GM12892 (cell line): ENCODE measurements around the gene COX17.

ENCODE experiments used
- DNase-seq: peaks from one replicate; pipeline ENCODE4 v3.0.0; 2011; ENCODE audit not compliant: insufficient read length
- FAIRE-seq: peaks from 2 replicates; lab custom pipeline; 2011; peaks lifted over from hg19 to GRCh38; lab: Jason Lieb, UNC
- POLR2A ChIP-seq: IDR thresholded peaks from 2 replicates; pipeline ENCODE4 v1.6.1; 2011; ENCODE audit warnings: low read depth, low read length, control low read depth
- POLR2AphosphoS5 ChIP-seq: IDR thresholded peaks from 2 replicates; pipeline ENCODE4 v1.6.1; 2011; ENCODE audit warnings: low read depth, low read length, control low read depth
- TAF1 ChIP-seq: IDR thresholded peaks from 2 replicates; pipeline ENCODE4 v1.6.1; 2011; ENCODE audit warnings: low read depth, mild to moderate bottlenecking, control low read depth, low read length, borderline replicate concordance

Gene COX17

DNA sequence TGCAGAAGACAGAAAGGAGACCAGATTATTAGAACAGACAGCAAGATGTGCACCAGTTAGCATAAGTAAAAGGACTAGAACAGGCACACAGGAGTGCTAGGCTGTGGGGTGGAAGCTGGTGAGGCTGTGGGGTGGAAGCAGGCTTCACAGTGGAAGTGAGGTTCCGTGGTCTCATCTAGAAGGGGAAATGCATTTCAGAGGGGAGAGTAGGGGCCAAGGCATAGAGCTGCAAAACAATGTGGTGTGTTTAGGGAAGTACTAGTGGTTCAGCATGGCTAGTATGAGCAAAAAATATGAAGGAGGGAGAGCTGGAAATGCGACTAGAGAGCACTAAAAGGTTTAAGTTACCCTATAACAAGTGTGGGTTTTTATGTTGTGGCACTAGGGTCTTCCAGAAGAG, 23.3 kb downstream of the COX17 start:
- DNase-seq, result no peak
- TF ChIP-seq TAF1 (no peak), POLR2A (no peak), POLR2AphosphoS5 (no peak)
- FAIRE-seq, result no peak

DNA sequence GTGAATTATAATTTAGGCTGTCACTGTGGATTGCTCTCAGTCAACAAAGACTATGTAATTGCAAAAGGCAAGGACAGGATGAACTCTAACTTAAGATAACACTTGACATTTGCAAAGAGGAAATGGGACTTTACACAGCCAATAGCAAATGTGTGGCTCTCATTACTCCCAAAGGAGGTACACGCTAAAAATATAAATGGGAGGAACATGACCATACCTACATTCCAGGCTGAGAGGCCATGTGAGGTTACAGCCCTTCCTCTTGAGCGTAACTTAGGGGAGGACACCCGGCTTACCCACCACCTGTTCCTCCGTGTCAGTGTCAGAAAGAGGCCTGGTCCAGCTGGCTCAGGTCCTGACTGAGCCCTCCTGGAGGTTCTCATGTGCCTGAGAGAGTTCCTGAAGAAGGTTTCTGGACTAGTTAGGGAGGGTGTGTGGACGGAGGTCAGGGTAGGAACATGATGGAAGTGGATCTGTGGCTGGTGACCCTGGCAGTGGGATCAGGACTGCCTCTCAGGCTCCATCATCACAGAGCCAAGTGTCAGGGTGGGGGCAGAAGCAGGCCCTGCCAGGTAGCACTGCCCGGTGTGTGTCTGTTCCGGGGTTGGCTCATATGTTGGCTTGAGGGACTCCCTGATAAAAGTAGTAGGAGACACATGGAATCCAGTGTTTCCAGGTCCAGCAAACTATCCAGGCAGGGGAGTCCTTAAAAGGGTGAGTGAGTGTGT, 24.7 kb downstream of the COX17 start:
- FAIRE-seq (no peak), DNase-seq (no peak)
- TF ChIP-seq POLR2A, result no peak
- TF ChIP-seq POLR2AphosphoS5, result no peak
- TF ChIP-seq TAF1, result no peak

DNA sequence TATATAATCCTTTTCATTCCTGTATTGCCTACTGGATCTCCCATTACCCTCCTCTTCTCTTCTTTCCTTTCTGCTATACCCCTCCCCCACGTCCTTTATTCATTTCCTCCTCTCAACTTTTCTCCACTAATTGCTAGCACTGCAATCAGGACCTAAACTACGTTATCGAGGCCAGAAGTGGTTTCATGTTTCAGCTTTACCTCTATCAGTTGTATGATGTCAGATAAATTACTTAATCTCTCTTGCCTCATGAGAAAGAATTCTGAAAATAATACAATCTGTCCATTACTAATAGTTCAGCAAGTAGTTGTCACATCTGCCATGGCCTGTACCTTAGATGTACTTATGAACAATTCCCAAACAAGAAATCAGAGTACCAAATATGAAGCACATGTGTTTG, 27.4 kb downstream of the COX17 start:
- no peak for TF ChIP-seq POLR2AphosphoS5
- TF ChIP-seq POLR2A, result no peak
- TF ChIP-seq TAF1, result no peak
- FAIRE-seq, result no peak
- DNase-seq, result no peak

DNA sequence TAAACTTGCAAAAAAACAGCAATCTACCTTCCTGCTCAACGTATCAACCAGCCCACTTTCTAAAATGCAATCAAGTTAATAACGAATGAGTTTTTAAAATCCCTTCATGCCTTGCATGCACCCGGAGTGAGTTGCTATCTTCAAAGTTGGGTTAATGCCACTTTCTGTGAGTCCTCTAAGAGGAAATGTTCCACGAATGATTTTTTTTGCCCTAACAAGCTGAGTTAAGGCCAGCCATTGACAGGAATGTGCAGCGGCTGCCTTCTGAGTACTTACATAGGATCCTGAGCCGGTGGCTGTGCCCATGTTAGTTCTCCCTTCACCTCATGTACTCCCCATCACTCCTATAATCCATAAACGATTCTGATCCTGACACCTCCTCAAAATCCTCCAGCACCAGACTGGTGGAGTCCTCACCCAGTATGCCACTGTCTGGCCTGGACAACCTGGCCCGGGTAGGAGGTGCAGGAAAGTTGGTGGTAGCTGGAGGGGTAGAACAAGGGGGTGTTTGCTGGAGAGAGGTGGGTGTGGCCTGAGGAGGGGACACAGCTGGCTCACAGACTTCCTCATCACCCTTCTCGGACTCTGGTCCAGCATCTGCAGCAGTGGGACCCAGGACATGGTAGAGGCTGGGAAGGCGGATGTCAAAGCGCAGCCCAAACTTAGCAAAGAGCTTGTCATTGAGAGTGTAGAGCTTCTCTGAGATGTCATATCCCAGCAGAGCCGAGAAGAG, 29.2 kb downstream of the COX17 start:
- DNase-seq (no peak), FAIRE-seq (no peak)
- TF ChIP-seq POLR2AphosphoS5 (no peak), TAF1 (no peak)

DNA sequence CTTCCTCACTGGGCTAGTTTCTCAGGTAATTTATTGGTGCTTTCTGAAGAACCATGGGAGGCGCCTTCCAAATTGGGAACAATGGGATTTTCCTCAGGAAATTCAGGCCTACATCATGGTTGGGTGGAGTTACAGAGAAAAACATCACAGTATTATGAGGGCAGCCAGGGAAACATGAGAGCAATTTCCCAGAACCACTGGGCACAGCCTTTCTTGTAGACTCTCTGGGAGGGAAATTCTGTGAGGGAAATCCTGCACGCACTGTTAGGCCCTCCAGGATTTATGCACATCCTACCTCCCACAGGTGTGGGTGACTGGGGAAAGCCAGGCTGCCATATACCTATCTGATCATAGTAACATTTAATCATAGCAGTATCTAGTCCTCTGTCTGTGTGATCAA, 30.0 kb downstream of the COX17 start:
- FAIRE-seq, result no peak
- no peak for DNase-seq
- TF ChIP-seq TAF1 (no peak), POLR2A (no peak)

DNA sequence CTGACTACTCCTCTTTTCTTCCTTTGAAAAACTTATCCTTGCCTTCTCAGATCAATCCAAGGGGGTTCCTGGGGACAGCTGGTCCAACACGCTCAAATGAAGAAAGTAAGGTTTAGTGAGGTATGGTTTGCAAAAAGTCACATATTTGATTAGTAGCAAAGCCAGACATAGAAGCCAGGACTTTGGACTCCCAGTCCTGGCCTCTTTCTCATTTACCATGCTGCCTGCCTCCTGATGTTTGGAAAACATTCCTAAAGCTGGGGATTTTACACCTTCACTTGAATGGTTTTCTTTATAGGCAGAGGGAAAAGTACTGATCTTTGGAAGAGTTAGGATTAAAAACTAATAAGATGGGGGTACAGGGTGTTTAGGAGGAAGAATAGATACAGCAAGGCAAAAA, 31.4 kb downstream of the COX17 start:
- no peak for DNase-seq
- TF ChIP-seq POLR2AphosphoS5 (no peak), POLR2A (no peak), TAF1 (no peak)
- no peak for FAIRE-seq

DNA sequence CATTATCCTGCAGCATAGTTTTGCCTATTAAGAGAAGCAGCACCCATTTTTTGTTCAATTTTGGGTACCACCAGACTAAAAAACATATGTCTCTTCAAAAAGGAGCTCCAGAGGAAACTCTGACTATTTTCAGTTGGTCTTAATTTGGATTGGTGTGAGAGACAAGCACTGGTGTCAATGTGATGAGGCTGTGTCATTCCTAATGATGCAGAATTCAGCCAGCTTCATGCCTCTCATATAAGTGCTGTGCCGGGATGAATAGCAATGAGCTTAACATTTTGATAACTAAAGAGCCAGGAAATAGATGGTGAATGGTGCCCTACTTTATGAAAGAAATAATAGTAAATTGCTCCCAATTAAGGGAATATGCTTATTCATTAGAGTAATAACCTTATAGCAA, 32.7 kb downstream of the COX17 start:
- TF ChIP-seq TAF1 (no peak), POLR2AphosphoS5 (no peak), POLR2A (no peak)
- DNase-seq (no peak), FAIRE-seq (no peak)

DNA sequence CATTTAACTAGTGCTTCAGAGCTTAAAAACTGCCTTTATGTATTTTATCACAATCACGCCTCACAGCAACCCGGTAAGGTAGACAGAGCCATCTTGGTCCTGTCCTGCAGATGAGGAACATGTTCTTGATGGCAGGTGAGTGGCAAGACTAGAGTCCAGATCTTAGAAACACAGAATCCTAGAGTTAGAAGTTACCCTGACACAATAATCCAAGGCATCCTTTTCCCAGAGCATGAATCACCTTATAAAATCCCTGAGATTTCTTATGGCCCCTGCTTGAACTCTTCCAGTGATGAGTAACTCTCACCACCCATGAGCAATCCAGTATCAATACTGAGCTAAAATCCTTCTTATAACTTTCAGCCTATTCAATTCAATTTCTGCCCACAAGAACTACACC, 33.7 kb downstream of the COX17 start:
- TF ChIP-seq POLR2AphosphoS5 (no peak), POLR2A (no peak), TAF1 (no peak)
- DNase-seq, result no peak
- no peak for FAIRE-seq

DNA sequence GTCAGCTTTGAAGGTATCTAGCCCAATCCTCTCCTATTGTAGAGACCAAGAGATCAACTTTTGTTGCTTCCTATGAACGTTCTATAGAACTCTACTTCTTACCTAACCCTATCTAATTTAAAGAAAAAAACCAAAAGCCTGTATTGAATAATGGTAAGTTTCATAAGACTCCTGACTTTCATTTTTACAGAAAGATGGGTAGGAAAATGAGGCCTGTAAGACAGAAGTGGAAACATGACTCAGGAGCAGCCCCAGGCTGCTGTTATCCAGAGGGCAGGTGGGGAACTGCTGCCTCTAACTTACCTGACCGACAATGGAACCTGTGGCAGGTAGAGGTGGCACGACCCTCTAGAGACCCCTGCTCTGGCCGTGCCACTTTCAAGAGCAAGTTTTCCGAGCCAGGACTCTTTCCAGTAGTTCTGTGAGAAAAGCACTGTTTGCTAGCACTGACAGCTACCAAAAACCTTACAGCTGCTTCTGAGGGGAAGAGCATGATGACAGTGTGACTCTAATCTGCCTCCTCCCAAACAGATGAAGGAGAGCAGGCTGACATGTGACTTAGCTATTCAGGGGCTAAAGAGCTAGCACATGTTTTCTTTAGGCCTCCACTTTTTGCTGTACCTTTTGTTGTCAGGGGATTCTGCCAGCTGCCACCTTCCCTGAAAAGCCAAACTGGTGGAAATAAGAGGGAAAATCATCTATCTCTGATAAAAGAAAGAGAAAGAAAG, 34.3 kb downstream of the COX17 start:
- peak; percentile 56 for FAIRE-seq
- no peak for DNase-seq
- TF ChIP-seq POLR2A (no peak), TAF1 (no peak), POLR2AphosphoS5 (no peak)

DNA sequence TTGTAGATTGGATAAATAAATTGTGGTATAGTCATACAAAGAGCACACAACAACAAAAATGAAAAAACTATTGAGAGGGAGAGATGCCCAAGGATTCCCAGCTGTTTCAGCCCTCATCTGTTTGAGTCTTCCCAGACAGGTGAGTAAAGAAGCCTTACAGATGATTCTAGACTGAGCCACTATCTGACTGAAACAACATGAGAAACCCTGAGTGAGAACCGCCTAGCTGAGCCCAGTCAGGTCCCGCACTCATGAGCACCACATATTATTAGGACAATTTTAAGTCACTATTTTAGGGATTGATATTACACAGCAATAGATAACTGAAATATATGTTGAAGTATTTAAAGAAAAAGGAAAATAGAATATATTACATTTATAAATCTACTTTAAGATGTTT, 35.8 kb downstream of the COX17 start:
- DNase-seq (no peak), FAIRE-seq (no peak)

DNA sequence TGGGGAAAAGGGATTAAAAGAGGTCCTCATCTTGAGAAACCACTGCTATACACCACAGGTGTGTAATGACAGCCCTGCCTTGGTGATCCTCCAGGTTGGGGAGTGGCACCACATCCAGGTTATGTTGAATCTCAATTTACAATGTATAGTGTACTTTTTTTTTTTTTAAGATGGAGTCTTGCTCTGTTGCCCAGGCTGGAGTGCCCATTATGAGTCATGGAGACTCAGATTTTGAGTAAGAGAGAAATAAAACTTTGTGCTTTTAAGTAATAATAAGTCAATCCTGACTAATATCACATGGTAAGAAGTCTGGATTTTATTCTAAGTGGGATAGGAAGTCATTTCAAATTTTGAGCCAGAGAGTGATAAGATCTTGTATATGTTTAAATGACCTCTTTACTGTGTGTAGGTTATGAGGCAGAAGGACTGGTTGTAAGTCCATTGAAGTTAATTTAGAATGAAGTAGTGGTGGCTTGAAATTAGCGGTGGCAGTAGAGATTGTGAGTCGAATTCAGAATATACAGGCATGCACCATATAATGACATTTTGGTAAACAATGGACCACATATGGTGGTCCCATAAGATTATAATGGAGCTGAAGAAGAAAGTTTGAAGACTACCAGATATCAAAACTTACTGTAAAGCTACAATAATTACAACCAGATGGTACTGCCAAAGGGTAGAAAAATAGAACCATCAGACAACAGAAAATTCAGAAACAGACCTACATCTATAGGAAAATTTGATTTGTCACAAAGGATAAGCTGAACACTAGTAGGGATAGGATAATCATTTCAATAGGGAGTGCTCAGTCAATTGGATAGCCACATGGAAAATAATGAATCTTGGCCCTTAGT, 37.5 kb downstream of the COX17 start:
- DNase-seq (no peak), FAIRE-seq (peak; percentile 79)
- no peak for TF ChIP-seq TAF1
- TF ChIP-seq POLR2A, result no peak
- TF ChIP-seq POLR2AphosphoS5, result no peak

More for the DNA sequence above, 35.8 kb downstream of the COX17 start:
- TF ChIP-seq TAF1 (no peak), POLR2A (no peak), POLR2AphosphoS5 (no peak)
